ENCODE data around the gene RNASE13.

The RNASE13 gene

GRCh38 chr14:21054768-21055145 is 20.1 kb upstream of the RNASE13 start:
- Histone ChIP-seq H3K4me3 (ENCODE audit: low read depth, low read length) (no peak overlapping the region), H3K36me3 (no peaks in the 10 kb centered on the region), H3K27me3 (no peaks in the 10 kb centered on the region), H3K4me1 (no peaks in the 10 kb centered on the region; the same call in 1 of the 2 replicates), H3K9me3 (no peaks in the 10 kb centered on the region)
- TF ChIP-seq CTCF (IDR thresholded peaks at IDR 0.05; ENCODE audit: low read depth, low read length), result no peak
- no peak for DNase-seq

- Histone ChIP-seq H3K27me3 (no peaks in the 10 kb centered on the region), H3K36me3 (no peaks in the 10 kb centered on the region), H3K9me3 (no peaks in the 10 kb centered on the region), H3K4me1 (no peaks in the 10 kb centered on the region; the same call in 1 of the 2 replicates), H3K4me3 (ENCODE audit: low read depth, low read length) (no peak overlapping the region)
- no peak for TF ChIP-seq CTCF (IDR thresholded peaks at IDR 0.05; ENCODE audit: low read depth, low read length)
- no peak for DNase-seq
Observed at GRCh38 chr14:21054123-21054767, 19.6 kb upstream of the RNASE13 start.

GRCh38 chr14:21053184-21054122 is 18.8 kb upstream of the RNASE13 start:
- no peak for DNase-seq
- Histone ChIP-seq H3K9me3 (no peaks in the 10 kb centered on the region), H3K27me3 (no peaks in the 10 kb centered on the region), H3K4me3 (ENCODE audit: low read depth, low read length) (no peak overlapping the region), H3K36me3 (no peaks in the 10 kb centered on the region), H3K4me1 (no peaks in the 10 kb centered on the region; the same call in 1 of the 2 replicates)
- TF ChIP-seq CTCF (IDR thresholded peaks at IDR 0.05; ENCODE audit: low read depth, low read length), result no peak

GRCh38 chr14:21050597-21050996 is 16.0 kb upstream of the RNASE13 start:
- H3K36me3 ChIP-seq, result no peaks in the 10 kb centered on the region
- no peaks in the 10 kb centered on the region for H3K27me3 ChIP-seq
- TF ChIP-seq CTCF (IDR thresholded peaks at IDR 0.05; ENCODE audit: low read depth, low read length), result no peak
- DNase-seq, result no peak
- H3K4me3 ChIP-seq (ENCODE audit: low read depth, low read length), result no peak overlapping the region
- no peaks in the 10 kb centered on the region for H3K9me3 ChIP-seq
- H3K4me1 ChIP-seq, result no peaks in the 10 kb centered on the region; the same call in 1 of the 2 replicates

GRCh38 chr14:21049271-21049673 is 14.7 kb upstream of the RNASE13 start:
- DNase-seq, result no peak
- H3K4me1 ChIP-seq, result peaks cover 9% of the 10 kb centered on the region
- H3K36me3 ChIP-seq, result no peaks in the 10 kb centered on the region
- H3K27me3 ChIP-seq, result no peaks in the 10 kb centered on the region
- no peak for TF ChIP-seq CTCF (IDR thresholded peaks at IDR 0.05; ENCODE audit: low read depth, low read length)
- no peaks in the 10 kb centered on the region for H3K9me3 ChIP-seq
- H3K4me3 ChIP-seq (ENCODE audit: low read depth, low read length), result no peak overlapping the region

GRCh38 chr14:21048638-21049037 is 14.0 kb upstream of the RNASE13 start:
- H3K4me3 ChIP-seq (ENCODE audit: low read depth, low read length), result no peak overlapping the region
- DNase-seq, result no peak
- no peaks in the 10 kb centered on the region for H3K27me3 ChIP-seq
- H3K36me3 ChIP-seq, result no peaks in the 10 kb centered on the region
- H3K9me3 ChIP-seq, result no peaks in the 10 kb centered on the region
- H3K4me1 ChIP-seq, result peaks cover 15% of the 10 kb centered on the region
- TF ChIP-seq CTCF (IDR thresholded peaks at IDR 0.05; ENCODE audit: low read depth, low read length), result no peak
